Ishikawa (cell line): ENCODE results near the gene EMC8.

Source experiments
- CEBPB ChIP-seq: IDR thresholded peaks from 2 replicates; pipeline ENCODE4 v1.6.1; 2012
- CREB1 ChIP-seq: IDR thresholded peaks from 2 replicates; pipeline ENCODE4 v1.6.1; 2012; ENCODE audit warnings: low read depth
- EGR1 ChIP-seq: IDR thresholded peaks from 2 replicates; pipeline ENCODE4 v1.6.1; 2012
- EP300 ChIP-seq: IDR thresholded peaks from 2 replicates; pipeline ENCODE4 v1.6.1; 2012; ENCODE audit warnings: borderline replicate concordance
- FOXM1 ChIP-seq: IDR thresholded peaks from 2 replicates; pipeline ENCODE4 v1.6.1; 2012; ENCODE audit warnings: low read depth, borderline replicate concordance
- NFIC ChIP-seq: IDR thresholded peaks from 2 replicates; pipeline ENCODE4 v1.6.1; 2012
- RAD21 ChIP-seq: IDR thresholded peaks from 2 replicates; pipeline ENCODE4 v1.6.1; 2012; ENCODE audit warnings: low read depth
- REST ChIP-seq: IDR thresholded peaks from 2 replicates; pipeline ENCODE4 v1.6.1; 2012; ENCODE audit warnings: low read depth, mild to moderate bottlenecking
- TAF1 ChIP-seq: IDR thresholded peaks from 2 replicates; pipeline ENCODE4 v1.6.1; 2012; ENCODE audit warnings: low read depth, mild to moderate bottlenecking
- TCF12 ChIP-seq: IDR thresholded peaks from 2 replicates; pipeline ENCODE4 v1.6.1; 2012; ENCODE audit warnings: low read depth
- TEAD4 ChIP-seq: IDR thresholded peaks from 2 replicates; pipeline ENCODE4 v1.6.1; 2012
- YY1 ChIP-seq: IDR thresholded peaks from 2 replicates; pipeline ENCODE4 v1.6.1; 2012; ENCODE audit warnings: low read depth
- ZBTB7A ChIP-seq: IDR thresholded peaks from 2 replicates; pipeline ENCODE4 v1.6.1; 2012; ENCODE audit warnings: low read depth
- TF ChIP-seq, protein P1 (sequence below): IDR thresholded peaks from 2 replicates; pipeline ENCODE4 v1.6.1; 2012
- TF ChIP-seq, protein P2 (sequence below): IDR thresholded peaks from 2 replicates; pipeline ENCODE4 v1.6.1; 2012

EMC8 gene

DNA sequence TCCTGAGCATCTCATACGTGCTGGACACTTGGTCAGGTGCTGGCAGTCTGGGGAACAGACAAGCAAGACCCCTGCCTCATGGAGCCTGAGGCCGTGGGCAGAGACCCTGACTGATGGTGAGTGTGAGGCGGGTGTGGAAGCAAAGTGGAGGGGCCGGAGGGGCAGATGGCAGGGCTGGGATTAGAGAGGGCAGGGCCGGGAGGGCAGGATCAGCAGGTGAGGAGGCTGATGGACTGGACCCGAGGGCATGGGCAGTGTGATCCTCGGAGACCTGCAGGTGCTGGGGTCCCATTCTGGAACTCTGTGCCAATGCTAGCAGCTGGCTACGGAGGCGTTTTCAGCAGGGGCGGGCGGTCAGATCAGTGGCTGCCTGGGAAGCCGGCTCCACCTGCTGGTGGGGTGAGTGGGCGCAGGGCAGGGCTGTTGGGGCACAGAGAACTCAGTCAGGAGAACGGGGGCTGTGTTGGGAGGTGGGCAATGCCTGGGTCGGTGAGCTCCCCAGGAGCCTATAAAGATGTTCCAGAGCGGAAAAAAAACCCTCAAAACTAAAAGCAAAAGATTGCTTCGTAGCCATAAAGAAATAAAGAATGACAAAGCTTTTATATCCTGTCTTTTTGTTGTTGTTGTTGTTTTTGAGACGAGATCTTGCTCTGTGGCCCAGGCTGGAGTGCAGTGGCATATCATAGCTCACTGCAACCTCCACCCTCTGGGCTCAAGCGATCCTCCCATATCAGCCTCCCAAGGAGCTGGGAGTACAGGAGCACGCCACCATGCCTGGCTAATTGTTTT lies 39.5 kb downstream of the EMC8 start:
- TF ChIP-seq REST (no peak), RAD21 (peak; percentile 87)

GRCh38 chr16:85759136-85759535 lies 40.2 kb downstream of the EMC8 start:
- TF ChIP-seq EGR1 (no peak), FOXM1 (no peak), CREB1 (no peak), EP300 (no peak), ZBTB7A (no peak), YY1 (no peak), NFIC (no peak), TAF1 (no peak), REST (no peak), RAD21 (no peak), TEAD4 (no peak), CEBPB (no peak), TCF12 (no peak)
- TF ChIP-seq, protein P1, sequence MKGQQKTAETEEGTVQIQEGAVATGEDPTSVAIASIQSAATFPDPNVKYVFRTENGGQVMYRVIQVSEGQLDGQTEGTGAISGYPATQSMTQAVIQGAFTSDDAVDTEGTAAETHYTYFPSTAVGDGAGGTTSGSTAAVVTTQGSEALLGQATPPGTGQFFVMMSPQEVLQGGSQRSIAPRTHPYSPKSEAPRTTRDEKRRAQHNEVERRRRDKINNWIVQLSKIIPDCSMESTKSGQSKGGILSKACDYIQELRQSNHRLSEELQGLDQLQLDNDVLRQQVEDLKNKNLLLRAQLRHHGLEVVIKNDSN, result no peak
- TF ChIP-seq, protein P2, sequence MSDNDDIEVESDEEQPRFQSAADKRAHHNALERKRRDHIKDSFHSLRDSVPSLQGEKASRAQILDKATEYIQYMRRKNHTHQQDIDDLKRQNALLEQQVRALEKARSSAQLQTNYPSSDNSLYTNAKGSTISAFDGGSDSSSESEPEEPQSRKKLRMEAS, result no peak

GRCh38 chr16:85757341-85757822 lies 42.0 kb downstream of the EMC8 start:
- TF ChIP-seq FOXM1 (no peak), NFIC (no peak), TAF1 (no peak), ZBTB7A (no peak), CEBPB (no peak), TEAD4 (no peak)
- TF ChIP-seq, protein P2, result no peak
- TF ChIP-seq, protein P1, result no peak

- no peak for TF ChIP-seq TAF1
- TF ChIP-seq YY1, result no peak
- TF ChIP-seq TCF12, result no peak
- TF ChIP-seq FOXM1, result no peak
- TF ChIP-seq EGR1, result no peak
- TF ChIP-seq ZBTB7A, result no peak
- TF ChIP-seq REST, result no peak
- TF ChIP-seq EP300, result no peak
- TF ChIP-seq, protein P2, result no peak
- TF ChIP-seq RAD21, result no peak
- TF ChIP-seq CEBPB, result no peak
- no peak for TF ChIP-seq TEAD4
- TF ChIP-seq, protein P1, result no peak
- TF ChIP-seq NFIC, result no peak
- no peak for TF ChIP-seq CREB1
Observed at GRCh38 chr16:85755929-85756768, 43.2 kb downstream of the EMC8 start.
